Forelimb muscle (tissue), 1 donor: Measurements from ENCODE around the gene ARHGAP36. TPM values are rescaled to one million over a fixed set of nuclear protein-coding genes. Genes with fewer than 3 reads are reported as not detected.

ENCODE experiments used
- DNase-seq: peaks from one replicate; pipeline ENCODE4 v3.0.0-alpha.2; 2013; ENCODE audit warnings: low read depth
- polyA plus RNA-seq: library from polyadenylated mRNA; unstranded; fragments of 120-200 nt; gene quantifications from one replicate; pipeline ENCODE4 v1.2.1, GENCODE V29; 2013; ENCODE audit not compliant: insufficient read length

The ARHGAP36 gene
- polyA plus RNA-seq: 520 TPM

GRCh38 chrX:131058136-131058868 lies at the start of gene ARHGAP36:
Gene ARHGAP36 (plus strand): TSS chrX:131058346. CDS start chrX:131081666, 23,320 bp downstream.
- DNase-seq: no peak

DNA sequence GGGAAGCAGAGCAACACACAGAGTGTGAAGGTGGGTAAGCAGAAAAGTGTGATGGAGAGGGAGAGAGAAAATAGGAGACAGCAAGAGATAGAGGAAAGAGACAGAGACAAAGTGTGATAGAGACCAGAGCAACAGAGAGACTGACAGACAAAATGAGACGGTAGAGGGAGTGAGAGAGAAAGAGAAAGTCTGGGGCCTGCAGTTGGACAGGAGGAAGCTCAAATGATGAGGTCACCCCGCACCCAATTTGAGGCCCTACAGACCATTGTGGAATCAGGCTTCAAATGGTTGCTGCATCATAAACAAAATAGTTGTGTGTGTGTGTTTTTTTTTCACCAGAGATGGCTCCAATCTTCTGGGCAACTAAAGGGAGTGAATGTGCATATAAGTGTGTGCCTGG lies 48.0 kb upstream of the ARHGAP36 start:
- DNase-seq: no peak

DNA sequence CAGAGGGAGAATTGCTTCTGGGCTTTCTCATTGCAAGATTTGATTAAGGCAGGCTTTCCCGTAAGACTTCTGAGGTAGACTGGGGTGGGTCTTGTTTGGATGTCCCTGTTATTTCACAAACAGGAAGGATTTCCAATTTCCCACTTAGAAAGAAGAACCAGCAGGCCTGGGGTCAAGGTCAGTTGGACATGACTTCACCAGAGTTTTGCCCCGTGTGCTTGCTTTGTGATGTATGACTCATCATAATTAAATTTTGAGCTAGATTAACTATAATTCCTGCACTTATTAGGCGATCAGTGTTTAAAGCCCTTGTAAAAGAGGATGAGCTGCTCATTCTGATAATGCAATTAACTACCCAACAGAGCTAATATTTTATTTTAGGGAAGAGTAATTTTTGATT lies 32.8 kb upstream of the ARHGAP36 start:
- no peak for DNase-seq

- DNase-seq: no peak
These were observed 25.6 kb upstream of the ARHGAP36 start for GRCh38 chrX:131032354-131033230.

GRCh38 chrX:131034063-131034462 lies 24.1 kb upstream of the ARHGAP36 start:
- DNase-seq: no peak

DNA sequence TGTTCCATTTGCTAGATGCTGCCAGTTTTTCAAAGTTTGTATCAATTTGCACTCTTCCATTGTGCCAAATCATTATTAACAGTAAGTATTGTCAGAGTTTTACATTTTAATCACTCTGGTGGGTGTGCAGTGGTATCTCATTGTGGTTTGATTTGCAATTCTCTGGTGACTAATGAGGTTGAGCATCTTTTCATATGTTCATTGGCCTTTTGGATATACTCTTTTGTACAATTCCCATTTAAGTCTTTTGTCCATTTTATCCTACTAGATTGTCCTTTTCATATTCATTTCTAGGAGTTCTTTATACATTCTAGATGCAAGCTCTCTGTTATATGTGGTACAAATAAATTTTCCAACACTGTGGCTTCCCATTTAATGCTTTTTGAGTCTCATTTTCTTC lies 17.4 kb upstream of the ARHGAP36 start:
- DNase-seq: no peak

DNA sequence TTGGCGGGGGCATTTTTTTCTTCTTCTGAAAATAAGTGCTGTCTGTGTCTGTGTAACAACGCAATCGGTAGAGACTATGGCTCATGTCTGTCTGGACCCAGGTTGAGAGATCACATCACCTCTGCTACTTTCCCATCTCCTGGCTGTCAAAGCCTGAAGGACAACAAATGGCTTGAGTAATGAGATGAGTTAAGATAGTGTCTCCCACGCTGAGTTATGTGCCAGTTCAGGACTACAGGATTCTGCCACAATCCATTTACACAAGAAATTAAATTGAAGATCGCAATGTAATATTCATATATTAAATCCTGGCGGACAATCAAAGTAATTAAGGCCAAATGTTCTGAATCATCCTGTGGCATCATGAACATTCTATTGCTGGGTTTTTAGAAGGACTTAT lies 16.5 kb upstream of the ARHGAP36 start:
- no peak for DNase-seq

- no peak for DNase-seq
These were observed 12.4 kb upstream of the ARHGAP36 start for GRCh38 chrX:131045726-131046125.

- DNase-seq: no peak
These were observed 11.6 kb upstream of the ARHGAP36 start for GRCh38 chrX:131046596-131046995.

GRCh38 chrX:131047180-131047579 lies 11.0 kb upstream of the ARHGAP36 start:
- DNase-seq: no peak

DNA sequence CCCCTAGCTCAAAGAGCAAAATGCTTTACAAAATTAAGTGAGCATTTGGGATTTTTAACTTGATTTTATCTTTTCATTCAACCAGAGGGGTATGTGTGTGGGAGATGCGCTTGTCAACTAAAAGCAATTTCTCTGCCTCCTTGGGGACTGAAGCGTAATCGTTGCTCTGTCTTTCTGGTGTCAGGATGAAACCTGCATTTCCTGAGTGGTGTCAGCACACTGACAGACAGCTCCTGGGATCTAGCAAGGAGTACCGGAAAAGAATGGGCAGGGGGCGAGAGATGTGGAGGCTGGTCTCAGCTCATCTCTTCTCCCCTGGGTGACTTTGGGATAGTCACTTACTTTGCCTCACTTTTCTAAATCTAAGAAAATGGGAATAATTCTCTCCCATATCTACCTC lies 5.1 kb upstream of the ARHGAP36 start:
- DNase-seq: no peak

- DNase-seq: no peak
These were observed 3.2 kb upstream of the ARHGAP36 start for GRCh38 chrX:131054906-131055305.

GRCh38 chrX:131057706-131058105 lies 440 bp upstream of the ARHGAP36 start:
- no peak for DNase-seq

GRCh38 chrX:131059246-131059645 lies 1.1 kb downstream of the ARHGAP36 start:
- DNase-seq: no peak

- DNase-seq: no peak
These were observed 2.0 kb downstream of the ARHGAP36 start for GRCh38 chrX:131060147-131060546.

DNA sequence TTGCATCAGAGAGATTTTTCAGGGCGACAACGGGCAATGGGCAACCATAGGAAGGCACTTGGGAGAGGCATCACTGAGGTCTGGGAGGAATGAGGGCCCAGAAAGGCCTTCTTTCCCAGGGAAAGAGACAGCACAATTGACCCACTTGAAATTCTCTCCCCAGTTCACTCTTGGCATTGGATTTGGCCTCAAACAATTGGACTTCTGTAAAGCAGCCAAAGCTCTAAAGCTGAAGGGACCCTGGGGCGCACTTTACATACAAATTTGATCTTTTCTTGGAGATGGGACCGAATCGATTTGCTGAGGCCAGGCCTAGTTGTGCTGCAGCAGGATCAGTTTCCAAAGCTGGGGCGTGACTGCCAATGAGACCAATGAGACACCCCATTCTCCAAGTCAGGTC lies 3.2 kb downstream of the ARHGAP36 start:
- DNase-seq: no peak

- DNase-seq: no peak
These were observed 5.5 kb downstream of the ARHGAP36 start for GRCh38 chrX:131063613-131064012.

GRCh38 chrX:131066237-131066636 lies 8.1 kb downstream of the ARHGAP36 start:
- no peak for DNase-seq

GRCh38 chrX:131067216-131067615 lies 9.1 kb downstream of the ARHGAP36 start:
- DNase-seq: no peak

DNA sequence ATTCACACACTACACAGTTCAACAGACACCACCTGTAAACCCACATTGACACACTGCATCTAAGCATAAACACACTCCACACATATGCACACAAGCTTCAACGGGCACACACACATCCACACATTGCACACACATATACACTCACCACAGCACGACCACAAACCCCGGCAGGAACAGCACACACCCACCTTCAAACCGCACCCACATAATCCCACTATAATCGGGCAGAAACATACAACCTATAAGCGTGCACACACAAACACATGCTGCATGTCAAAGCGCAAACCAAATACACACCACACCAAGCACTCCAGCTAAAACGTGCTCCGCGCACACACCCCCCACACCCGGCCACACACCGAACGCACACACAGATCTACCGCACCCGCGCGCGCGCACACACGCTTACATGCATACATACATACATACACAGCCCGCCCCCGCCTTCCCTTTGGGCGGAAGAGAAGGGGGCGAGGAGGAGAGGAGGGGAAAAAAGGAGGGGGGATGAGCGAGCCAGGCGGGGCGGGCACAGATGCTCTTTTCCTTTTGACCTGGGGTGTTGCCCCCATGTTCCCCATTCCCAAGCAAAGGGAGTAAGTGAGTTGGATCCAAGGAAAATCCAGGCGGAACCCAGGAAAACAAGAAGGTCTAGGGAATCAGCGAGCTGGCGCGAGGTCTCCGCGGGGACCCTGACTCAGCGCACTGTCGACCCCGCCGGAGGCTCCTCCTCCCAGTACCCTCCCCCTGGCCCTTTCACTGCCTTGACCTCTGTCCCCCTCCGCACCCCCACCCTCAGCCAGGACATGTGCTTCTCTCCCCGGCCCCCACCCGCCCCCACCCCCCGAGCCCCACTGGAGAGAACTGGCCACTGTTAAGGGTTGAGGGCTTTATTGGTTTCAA lies 9.9 kb downstream of the ARHGAP36 start:
- no peak for DNase-seq

DNA sequence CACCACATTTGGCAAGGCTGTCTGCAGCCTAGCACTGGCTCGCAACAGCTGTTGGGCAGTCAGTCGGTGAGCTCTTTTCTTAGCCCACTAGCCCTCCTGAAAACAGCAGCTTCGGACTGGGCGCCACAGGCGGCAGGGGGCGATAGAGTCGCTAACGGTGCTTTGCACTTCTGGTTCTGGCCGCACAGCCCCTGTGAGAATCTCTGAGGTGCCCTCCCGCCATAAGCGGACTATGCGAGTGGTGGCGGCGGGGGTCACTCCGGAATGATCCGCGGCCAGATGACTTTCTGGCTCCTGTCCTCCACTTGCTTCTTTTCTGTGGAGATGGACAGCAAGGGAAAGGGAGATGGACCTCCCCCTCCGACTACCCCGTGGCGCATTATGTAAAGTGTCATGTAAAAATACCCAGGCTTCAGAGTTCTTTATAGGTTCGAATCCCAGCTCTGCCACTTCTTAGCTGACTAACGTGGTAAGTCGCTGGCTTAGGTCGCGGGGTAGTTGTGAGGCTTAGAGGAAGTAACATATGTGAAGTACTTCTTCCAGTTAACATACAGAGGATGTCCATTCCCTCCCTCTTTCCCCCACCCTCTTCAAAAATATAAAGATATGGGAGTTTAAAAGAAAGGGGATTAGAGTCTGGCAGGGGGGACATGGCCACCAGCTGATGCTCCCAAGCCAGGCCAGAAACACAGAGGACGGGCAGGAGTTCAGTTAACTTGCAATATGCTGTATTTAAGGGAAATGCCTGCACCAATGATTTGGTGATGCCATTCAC lies 11.0 kb downstream of the ARHGAP36 start:
- no peak for DNase-seq
